UCSD-AML1 (cell line): ENCODE results near the gene PTPN1.
"Not testable (repeated sequence)": the region's sequence is repeated elsewhere in the genome, so short reads cannot be mapped to it uniquely, and the experiment has no call there.

ENCODE experiments used
- DNase-seq: peaks from one replicate; lab custom pipeline; 2025; ENCODE audit not compliant: unreplicated experiment; lab: John Stamatoyannopoulos, UW

Gene PTPN1

DNA sequence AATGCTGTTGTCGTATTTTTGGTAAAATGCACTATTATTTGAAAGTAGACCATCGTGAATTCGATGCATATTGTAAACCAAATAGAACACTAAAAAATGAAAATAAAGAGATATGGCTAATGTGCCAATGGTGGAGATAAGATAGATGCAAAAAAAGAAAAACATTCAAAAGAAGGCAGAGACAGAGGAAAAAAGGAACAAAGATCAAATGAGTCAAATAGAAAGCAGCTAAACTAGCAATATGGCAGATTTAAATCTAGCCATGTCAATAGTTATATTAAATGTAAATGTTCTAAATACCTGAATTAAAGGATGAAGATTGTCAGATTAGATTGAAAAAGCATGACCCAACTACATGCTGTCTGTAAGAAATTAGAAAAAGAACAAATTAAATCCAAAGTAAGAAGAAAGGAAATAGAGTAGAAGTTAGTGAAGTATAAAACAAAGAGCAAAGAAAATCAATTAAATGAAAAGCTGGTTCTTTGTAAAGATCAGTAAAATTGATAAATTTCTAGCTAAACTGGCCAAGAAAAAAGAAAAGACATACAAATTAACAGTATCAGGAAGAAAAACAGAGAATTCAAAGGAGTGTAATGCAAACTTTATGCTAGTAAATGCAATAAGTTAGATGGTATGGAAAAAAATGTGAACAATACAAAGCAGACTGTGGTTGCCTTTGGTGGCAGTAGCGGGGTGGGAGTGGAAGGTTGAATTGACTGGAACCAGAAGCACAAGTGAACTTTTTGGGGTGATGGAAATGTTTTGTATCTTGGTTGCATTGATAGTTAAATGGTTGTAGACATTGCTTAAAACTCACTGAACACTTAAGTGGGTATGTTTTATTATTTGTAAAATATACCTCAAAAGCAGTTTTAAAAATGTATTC is 44.8 kb downstream of the PTPN1 start:
- no peak for DNase-seq

- no peak for DNase-seq
Observed at GRCh38 chr20:50555662-50556061, 45.5 kb downstream of the PTPN1 start.

- DNase-seq, result no peak
Observed at GRCh38 chr20:50557549-50558134, 47.5 kb downstream of the PTPN1 start.

DNA sequence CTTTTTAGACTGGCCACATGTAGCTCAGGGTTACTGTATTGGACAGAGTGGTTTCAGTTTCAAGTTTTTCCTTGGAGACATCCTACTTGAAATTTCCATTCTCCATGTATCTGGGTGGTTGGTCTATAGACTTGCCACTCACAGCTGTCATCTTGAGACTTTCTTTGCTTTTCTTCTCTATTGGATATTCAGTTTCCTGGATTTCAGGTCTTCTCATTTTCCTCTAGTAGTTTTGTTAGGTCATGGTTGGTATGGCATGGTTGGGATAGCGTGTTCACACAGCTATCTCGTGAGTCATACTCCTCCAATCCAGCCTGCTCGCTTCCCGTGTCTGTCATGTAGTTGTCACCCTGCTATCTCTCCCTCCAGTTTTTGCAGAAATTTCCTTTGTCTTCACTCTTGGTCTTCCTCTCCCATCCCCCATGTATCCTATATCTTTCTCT is 48.3 kb downstream of the PTPN1 start:
- DNase-seq, result no peak

DNA sequence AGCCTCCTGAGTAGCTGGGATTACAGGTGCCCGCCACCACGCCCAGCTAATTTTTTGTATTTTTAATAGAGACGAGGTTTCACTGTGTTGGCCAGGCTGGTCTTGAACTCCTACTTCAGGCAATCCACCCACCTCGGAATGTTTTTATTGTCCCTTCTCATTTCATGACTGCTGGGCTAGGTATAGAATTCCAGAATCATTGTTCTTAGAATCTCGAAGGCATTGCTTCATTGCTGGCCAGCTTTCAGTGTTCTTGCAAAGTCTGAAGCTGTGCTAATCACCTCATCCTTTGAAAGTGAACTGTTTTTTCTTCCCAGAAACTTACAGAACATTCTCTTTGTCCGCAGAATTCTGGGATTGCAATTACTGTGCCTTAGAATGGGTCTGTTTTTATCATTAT is 49.0 kb downstream of the PTPN1 start:
- DNase-seq, result no peak

DNA sequence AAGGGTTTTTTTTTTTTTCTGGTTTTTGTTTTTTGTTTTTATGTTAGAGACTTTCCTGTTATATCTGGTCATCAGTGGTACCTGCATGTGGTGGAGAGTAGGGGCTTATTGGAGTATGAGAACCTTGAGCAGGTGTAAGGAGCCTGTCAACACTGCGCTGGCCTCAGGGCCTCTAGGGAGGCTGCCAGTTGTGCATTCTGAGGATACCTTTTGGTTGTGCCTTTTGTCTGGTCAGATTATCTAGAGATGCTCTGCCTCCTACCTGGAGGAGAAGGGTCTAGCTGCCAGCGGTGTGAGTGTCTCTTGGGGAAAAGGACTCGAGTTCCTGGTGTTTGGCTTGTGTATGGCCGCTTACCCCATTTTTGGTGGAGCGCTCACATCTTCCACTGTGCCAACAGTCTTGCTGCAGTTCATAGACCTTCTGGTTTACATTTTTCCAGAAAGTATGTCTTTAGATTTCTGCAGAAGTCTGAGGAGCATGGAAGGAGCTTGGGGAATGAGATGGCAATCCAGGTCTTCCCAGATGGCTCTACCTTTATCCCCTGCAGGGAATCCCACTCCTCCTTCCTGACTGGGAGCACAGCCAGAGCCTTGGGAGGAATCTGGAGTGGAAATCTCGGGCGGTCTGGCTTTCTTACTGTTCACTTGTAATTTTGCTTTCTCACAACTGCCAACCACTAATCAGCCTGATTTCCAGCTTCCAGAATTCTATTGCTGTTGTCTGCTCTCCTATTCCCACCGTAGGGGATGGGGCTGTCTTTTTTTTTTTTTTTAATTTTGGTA is 49.9 kb downstream of the PTPN1 start:
- DNase-seq, result no peak

DNA sequence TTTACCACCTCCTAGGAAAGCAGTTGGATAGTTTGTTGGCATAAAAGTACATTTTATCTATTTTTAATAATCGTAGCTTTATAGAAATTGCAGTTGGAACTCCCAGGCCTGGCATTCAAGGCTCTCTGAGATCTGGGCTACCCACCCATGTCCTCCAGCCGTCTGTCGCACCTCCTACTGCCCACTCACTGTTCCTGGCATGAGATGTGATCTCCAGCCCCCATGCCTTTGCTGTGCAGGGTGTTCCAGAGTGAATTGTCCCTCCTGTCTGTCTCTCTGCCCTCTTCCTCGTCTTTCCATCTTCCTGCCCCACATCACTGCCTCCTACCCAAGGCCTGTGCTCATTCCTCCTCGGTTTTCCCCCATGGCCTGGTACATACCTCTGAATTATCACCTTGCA is 50.7 kb downstream of the PTPN1 start:
- no peak for DNase-seq

DNA sequence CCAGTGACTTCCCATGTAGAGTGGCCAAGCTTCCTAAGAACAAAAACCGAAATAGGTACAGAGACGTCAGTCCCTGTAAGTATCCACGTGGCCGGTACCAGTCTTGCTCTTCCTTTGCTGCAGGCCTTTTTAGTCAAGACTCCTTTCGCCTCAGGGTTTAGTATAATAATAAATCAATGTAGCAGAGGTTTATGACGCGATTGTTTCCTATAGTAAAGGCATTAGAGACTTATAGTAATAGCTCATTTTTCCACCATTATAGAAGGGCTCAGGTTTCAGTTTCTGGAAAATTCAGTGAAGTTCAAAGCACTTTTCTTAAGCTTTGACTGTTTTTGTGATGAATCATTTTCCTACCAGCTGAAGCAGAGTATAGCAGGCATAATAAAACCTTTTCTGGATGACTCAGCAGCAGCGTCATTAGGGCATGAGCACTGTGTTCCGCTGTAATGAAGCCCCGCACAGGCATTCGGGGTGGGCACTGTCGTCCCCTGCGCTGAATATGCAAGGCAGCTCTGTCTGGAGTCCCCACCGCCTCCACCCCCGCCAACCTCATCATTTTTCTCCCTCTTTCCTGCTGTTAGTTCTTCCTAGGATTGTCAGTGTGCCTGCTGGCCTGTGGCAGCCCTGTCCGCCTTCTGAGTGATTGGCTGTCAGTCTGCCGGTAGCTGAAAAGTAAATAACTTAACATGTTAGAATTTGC is 51.3 kb downstream of the PTPN1 start:
- DNase-seq, result no peak

- no peak for DNase-seq
Observed at GRCh38 chr20:50562262-50562701, 52.1 kb downstream of the PTPN1 start.

GRCh38 chr20:50563133-50563944 is 53.2 kb downstream of the PTPN1 start:
- DNase-seq, result no peak

DNA sequence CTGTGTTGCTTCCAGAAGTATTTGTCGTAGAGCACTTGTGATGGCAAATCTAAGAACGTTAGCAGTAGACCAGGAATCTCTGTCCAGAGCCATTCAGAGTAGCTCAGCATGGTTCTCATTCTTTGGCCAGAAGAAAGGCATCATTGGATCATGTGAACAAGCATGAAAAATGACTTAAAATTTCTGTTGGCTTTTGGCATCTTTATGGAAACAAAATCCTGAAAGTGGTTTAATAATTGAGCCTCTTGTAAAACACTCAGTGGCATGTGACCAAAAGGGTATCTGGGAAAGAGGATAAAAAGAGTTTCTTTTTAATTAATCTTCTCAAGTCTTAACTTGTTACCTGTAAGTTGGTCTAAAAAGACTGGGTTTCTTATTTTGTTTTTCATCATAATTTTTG is 55.2 kb downstream of the PTPN1 start:
- DNase-seq, result no peak

DNA sequence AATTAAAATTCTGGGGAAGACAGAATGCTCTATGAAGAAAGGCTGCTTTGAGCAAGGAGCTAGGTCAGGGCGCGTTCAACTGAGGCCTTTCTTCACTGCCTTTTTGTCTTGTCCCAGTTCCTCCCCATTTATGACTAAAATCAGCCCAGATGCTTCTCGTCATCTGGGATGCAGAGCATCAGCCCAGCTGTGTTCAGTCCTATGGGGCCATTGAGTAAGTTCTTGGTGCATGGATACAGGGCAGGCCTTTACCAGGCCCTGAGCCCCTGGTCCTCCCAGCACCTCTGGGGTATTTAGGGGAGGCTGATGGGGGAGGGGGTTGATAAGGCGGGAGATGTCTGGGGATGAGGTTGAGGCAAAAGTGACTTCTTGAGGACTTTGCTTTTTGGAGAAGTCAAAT is 55.7 kb downstream of the PTPN1 start:
- DNase-seq, result no peak

- no peak for DNase-seq
Observed at GRCh38 chr20:50567860-50568548, 57.8 kb downstream of the PTPN1 start.

DNA sequence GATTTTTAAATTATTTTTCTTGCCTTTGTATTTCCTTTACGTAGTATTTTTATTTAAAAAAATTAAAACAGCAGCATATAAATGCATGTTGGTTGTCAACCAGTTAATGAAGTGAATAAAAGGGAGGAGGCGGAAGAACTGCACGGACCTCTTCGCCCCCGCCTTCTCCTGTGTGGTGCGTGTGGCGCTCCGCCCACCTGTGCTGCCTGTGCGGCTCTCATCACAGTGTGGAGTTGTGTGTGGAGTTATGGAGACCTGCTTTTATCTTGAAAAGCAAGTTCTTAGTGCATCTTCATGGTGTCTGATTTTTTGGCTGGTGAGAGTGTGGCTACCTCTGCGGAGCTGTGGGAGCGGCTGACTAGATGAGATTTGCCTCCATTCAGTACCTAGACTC is 58.4 kb downstream of the PTPN1 start:
- DNase-seq, result no peak

DNA sequence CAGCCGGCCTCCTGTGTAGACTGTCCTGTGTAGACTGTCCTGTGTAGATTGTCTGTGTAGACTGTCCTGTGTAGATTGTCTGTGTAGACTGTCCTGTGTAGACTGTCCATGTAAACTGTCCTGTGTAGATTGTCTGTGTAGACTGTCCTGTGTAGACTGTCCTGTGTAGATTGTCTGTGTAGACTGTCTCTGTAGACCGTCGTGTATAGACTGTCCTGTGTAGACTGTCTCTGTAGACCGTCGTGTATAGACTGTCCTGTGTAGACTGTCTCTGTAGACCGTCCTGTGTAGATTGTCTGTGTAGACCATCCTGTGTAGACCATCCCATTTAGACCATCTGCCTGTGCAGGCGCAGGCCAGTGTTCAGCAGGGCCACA is 59.3 kb downstream of the PTPN1 start:
- DNase-seq, result not testable (repeated sequence)

GRCh38 chr20:50569864-50570836 is 60.0 kb downstream of the PTPN1 start:
- DNase-seq, result peak; percentile 44

DNA sequence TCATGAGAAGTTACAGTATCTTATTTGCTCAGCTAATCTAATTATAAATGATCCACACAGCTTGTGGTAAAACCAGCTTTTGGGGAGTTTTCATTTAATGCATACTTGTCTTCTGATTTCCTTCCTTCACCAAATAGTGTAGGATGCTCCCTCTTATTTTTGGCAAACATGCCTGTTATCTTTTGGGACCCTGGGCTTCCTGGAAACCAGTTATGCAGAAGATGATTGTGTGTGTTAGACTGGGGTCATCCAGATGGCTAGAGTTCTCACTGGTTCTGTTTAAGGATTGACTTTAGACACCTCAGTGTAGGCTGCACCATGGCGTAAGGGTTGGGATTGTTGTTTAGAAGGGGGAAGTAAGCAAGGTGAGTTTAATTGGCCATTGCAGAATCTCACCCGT is 61.3 kb downstream of the PTPN1 start:
- no peak for DNase-seq

DNA sequence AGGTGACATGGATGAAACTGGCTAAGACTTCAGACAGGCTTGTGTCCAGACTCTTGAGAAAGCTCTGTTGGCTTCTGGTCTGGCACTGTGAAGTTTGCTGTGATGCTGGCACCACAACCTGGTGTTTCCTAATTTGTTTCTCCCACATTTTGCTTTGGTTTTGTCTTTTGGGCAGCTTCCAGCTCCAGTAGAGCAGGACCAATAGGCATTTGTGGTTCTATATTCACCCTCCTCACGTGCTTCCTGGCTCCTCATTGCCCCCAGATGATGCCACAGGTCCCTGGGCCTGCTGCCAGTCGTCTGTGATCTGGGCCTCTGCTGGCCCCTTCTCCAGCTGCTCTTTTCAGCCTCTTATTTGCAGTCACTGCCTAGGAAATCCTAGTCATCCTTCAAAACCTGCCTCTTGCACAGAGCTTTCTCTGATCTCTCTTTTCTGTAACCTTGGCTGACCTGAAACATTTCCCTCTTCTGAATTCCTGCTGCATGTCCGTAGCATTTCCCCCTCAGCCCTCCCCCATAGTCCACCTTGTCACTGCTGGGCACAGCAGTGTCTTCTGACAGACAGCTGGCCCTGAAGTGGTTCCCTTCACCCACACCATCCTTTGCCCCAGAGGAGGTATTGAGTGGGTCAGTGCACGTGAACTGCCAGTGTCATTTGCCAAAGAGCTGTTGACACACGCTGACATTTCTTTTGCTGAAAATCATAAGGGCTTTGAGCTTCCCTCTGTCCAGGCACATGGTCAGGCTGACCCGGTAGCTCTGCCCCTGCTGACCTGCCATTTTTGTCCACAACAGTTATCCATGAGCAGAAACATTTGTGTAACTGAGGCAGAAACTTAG is 63.0 kb downstream of the PTPN1 start:
- DNase-seq, result no peak
